ENCODE measurements around the gene CSN1S1.

CSN1S1 gene

GRCh38 chr4:69995526-69996016 is 64.7 kb downstream of the CSN1S1 start, which contains the start of gene STATH:
Gene STATH, plus strand, starts transcription at chr4:69995966. Its CDS starts 2,472 bp downstream, at chr4:69998438.
- no peak for DNase-seq

Data from amniotic stem cell (primary cell).